HFF-Myc (cell line): Measurements from ENCODE around the gene CAGE1.

Experiments used
- DNase-seq: peaks from one replicate; pipeline ENCODE4 v3.0.0-alpha.2; 2011; ENCODE audit warnings: low read depth; ENCODE audit errors: extremely low read depth
- H3K4me3 ChIP-seq: replicated peaks from 2 replicates; pipeline ENCODE4 v1.5.1; 2011; ENCODE audit warnings: low read depth, mild to moderate bottlenecking, control low read depth, low read length
- TF ChIP-seq, protein P1 (sequence below): IDR thresholded peaks from 2 replicates; pipeline ENCODE4 v1.5.1; 2012; ENCODE audit warnings: mild to moderate bottlenecking, low read depth, low read length, control low read depth; ENCODE audit errors: missing control alignments

Gene CAGE1

DNA sequence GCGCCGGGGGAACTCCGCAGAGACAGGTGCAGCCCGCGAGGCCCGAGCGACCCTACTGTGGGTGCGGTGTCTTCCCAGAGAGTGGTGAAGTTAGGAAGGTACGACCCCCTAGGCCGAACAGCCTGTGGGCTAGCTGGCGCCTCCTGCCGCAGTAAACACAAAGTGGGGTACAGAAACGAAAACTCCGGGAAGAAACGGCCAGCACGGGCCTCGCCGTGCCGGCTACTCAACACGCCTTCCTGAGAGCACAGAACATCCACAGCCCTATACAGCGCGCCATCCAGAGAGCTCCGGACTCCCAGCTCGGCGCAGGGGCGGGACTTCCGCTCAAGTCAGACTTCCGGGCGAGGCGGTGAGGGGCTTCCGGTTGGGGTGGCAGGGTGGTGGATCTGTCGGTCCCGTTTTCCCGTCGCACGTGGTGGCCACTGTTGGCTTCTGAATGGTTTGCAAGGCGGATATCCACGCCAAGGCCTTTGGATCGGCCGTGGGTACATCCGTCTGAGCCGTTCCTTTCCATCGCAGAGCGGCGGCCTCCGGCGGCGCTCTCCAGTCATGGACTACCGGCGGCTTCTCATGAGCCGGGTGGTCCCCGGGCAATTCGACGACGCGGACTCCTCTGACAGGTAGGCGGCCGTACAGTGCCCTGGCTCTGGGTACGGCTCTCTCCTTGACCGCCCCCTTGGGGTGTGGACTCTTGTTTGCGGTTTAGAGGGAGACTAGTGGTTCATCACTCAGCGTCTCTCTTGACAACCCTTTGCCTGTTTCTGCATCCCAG, at the start of gene CAGE1, which contains the start of gene RIOK1:
Gene CAGE1 (minus strand): TSS at position 292 of the 775 bp plus-strand sequence. CDS start 2,569 bp downstream, outside the sequence.
Gene RIOK1 (plus strand): TSS at position 358 of the 775 bp plus-strand sequence. CDS start 195 bp downstream, at position 553.
- H3K4me3 ChIP-seq, result peak within 1 kb of the TSS; percentile 90
- peak; percentile 84 for DNase-seq
- TF ChIP-seq, protein P1, sequence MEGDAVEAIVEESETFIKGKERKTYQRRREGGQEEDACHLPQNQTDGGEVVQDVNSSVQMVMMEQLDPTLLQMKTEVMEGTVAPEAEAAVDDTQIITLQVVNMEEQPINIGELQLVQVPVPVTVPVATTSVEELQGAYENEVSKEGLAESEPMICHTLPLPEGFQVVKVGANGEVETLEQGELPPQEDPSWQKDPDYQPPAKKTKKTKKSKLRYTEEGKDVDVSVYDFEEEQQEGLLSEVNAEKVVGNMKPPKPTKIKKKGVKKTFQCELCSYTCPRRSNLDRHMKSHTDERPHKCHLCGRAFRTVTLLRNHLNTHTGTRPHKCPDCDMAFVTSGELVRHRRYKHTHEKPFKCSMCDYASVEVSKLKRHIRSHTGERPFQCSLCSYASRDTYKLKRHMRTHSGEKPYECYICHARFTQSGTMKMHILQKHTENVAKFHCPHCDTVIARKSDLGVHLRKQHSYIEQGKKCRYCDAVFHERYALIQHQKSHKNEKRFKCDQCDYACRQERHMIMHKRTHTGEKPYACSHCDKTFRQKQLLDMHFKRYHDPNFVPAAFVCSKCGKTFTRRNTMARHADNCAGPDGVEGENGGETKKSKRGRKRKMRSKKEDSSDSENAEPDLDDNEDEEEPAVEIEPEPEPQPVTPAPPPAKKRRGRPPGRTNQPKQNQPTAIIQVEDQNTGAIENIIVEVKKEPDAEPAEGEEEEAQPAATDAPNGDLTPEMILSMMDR, result no peak

- DNase-seq, result no peak
- H3K4me3 ChIP-seq, result no peak overlapping the region
- TF ChIP-seq, protein P1, result no peak
Measured at GRCh38 chr6:7439228-7439627, 49.7 kb upstream of the CAGE1 start.

GRCh38 chr6:7438011-7438410, 48.5 kb upstream of the CAGE1 start:
- TF ChIP-seq, protein P1, result no peak
- no peak overlapping the region for H3K4me3 ChIP-seq
- no peak for DNase-seq

- DNase-seq, result no peak
- no peak overlapping the region for H3K4me3 ChIP-seq
- TF ChIP-seq, protein P1, result no peak
Measured at GRCh38 chr6:7434672-7435071, 45.1 kb upstream of the CAGE1 start.

DNA sequence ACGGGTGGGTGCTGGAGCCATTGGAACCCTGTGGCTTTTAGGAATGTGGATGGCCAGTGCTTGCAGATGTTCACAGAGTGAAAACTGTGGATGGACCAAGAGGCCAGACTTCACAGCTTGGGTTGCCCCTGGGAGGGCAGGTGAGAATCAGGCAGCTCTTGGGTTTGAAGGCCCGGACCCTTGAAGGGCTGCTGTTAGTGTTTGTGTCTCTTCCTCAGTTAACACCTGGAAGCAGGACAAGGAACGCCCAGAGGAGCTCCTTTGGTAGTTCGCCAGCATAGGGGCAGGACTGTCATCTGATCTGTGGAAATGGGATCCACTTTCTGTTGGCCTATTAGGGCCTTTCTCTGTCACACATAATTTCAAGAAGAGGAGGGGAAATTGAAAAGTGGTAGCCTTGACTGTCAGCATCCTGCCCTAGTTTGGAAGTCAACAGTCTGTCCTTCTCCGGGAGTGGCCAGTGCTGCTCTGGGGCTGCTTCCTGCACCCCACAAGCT, 43.6 kb upstream of the CAGE1 start:
- TF ChIP-seq, protein P1, result no peak
- no peak overlapping the region for H3K4me3 ChIP-seq
- DNase-seq, result peak; percentile 6

DNA sequence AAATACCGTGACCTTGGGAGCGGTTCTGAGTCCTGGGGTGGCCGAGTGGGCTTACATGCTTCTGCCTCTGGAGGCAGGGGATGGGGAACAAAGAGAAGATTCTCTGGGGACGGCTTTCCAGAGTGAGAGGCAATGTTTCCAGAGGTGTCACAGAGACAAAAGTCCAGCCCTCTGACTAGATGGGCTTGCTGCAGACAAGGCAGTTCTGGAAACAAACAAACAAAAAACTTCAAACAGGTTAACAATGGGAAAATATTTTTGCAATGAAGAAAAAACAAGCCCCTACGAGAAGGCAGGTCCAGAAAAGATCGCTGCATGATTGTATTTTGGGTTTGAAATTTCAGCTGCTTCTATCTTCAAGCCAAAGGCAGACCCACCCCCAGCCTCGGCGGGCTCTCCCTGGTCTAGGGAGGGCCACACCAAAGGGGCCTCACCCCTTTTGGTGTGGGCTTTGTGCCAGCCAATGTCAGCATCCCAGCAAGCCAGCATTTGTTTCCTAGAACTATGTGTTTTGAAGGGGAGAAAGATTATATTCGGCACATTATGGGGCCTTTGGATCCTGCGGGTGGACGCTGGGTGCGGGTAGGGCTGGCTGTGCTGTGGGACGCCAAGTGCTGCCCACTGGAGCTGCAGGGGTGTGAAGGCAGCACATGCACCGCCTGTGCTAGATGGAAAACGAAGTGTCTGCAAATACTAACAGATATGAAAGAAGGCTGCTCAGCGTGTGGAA, 43.0 kb upstream of the CAGE1 start:
- TF ChIP-seq, protein P1, result no peak
- DNase-seq, result no peak
- no peak overlapping the region for H3K4me3 ChIP-seq
